B cell (primary cell): ENCODE results near the gene PALLD. TPM values are rescaled to one million over a fixed set of nuclear protein-coding genes. Genes with fewer than 3 reads are reported as not detected.

Experiments
- ATAC-seq: fragments of 200-7000 bp; cut with Tn5 transposase; one replicate; pipeline ENCODE4 v1.10.0; 2021; ENCODE audit warnings: low read depth, mild to moderate bottlenecking, moderate number of reproducible peaks, moderate library complexity
- CTCF ChIA-PET: fragments of 350-600 bp; sonication (Branson Sonifier 250); formaldehyde crosslinking; loops from one replicate; lab custom pipeline; 2021; ENCODE audit warnings: antibody characterized with exemption, inconsistent platforms; lab: Charles Lee
- POLR2A ChIA-PET: fragments of 350-600 bp; sonication (Branson Sonifier 250); formaldehyde crosslinking; loops from one replicate; lab custom pipeline; 2021; ENCODE audit warnings: antibody characterized with exemption; lab: Charles Lee
- DNase-seq: peaks from one replicate; pipeline ENCODE4 v3.0.0; 2013
- H2AFZ ChIP-seq: 2 replicates; pipeline ENCODE4 v1.6.1; 2012; ENCODE audit warnings: mild to moderate bottlenecking, low read depth, low read length; ENCODE audit not compliant: insufficient read depth, poor library complexity, severe bottlenecking
- H3K27ac ChIP-seq, 2 donors: 1 replicate in 1 of 2; 2 replicates in 1 of 2; pipeline ENCODE4 v1.5.1; 2012 to 2013; ENCODE audit warnings: low read length in 2 of 2, mild to moderate bottlenecking in 2 of 2, moderate library complexity in 1 of 2
- H3K27me3 ChIP-seq, 4 experiments: fragments of 200-600 bp in 1 of 4; sonication (generic) in 1 of 4; replicated peaks in 1 of 4; 1 replicate in 2 of 4; 2 replicates in 2 of 4; pipeline versions ENCODE4 v1.6.1 to v1.7.0; 2013 to 2016; ENCODE audit warnings: low read length in 3 of 4, mild to moderate bottlenecking in 2 of 4, mixed read lengths in 1 of 4, moderate library complexity in 1 of 4; ENCODE audit not compliant: insufficient read depth in 4 of 4, control insufficient read depth in 3 of 4; ENCODE audit errors: control extremely low read depth in 1 of 4
- H3K36me3 ChIP-seq, 2 experiments: replicated peaks in 1 of 2; 1 replicate in 1 of 2; 2 replicates in 1 of 2; pipeline versions ENCODE4 v1.6.1 to v1.7.1; 2013; ENCODE audit warnings: low read length in 1 of 2; ENCODE audit not compliant: insufficient read depth in 2 of 2, control insufficient read depth in 1 of 2; ENCODE audit errors: control extremely low read depth in 1 of 2, extremely low read depth in 1 of 2
- H3K4me1 ChIP-seq, 2 donors: fragments of 200-600 bp in 1 of 2; sonication (generic) in 1 of 2; 1 replicate in 1 of 2; 2 replicates in 1 of 2; pipeline versions ENCODE4 v1.5.1 to v1.6.1; 2013 to 2017; ENCODE audit warnings: low read length in 2 of 2; ENCODE audit not compliant: control insufficient read depth in 2 of 2, insufficient read depth in 2 of 2
- H3K4me2 ChIP-seq: replicated peaks from 2 replicates; pipeline ENCODE3; 2012; ENCODE audit warnings: mild to moderate bottlenecking, low read depth, low read length; ENCODE audit not compliant: poor library complexity, severe bottlenecking
- H3K4me3 ChIP-seq, 5 experiments: fragments of 200-600 bp in 1 of 5; sonication (generic) in 1 of 5; 1 replicate in 3 of 5; 2 replicates in 2 of 5; pipeline versions ENCODE4 v1.5.1 to v1.7.0; 2011 to 2016; ENCODE audit warnings: low read length in 4 of 5, mild to moderate bottlenecking in 4 of 5, low read depth in 2 of 5, control low read depth in 1 of 5, moderate library complexity in 1 of 5; ENCODE audit not compliant: insufficient read depth in 1 of 5; ENCODE audit errors: control extremely low read depth in 1 of 5, extremely low read depth in 1 of 5
- H3K79me2 ChIP-seq: fragments of 200-600 bp; sonication (generic); one replicate; pipeline ENCODE4 v1.6.0; 2016; ENCODE audit warnings: low read length; ENCODE audit not compliant: control insufficient read depth, insufficient read depth
- H3K9ac ChIP-seq: fragments of 200-600 bp; sonication (generic); 2 replicates; pipeline ENCODE4 v1.6.1; 2017; ENCODE audit warnings: mild to moderate bottlenecking, low read length, moderate library complexity
- H3K9me3 ChIP-seq, 3 donors: one replicate each; pipeline versions ENCODE4 v1.6.1 to v1.7.1; 2013; ENCODE audit warnings: low read length in 2 of 3; ENCODE audit not compliant: control insufficient read depth in 2 of 3, insufficient read depth in 1 of 3; ENCODE audit errors: control extremely low read depth in 1 of 3
- H4K20me1 ChIP-seq: 2 replicates; pipeline ENCODE4 v1.6.0; 2012; ENCODE audit warnings: mild to moderate bottlenecking, low read length; ENCODE audit not compliant: insufficient read depth, control insufficient read depth, poor library complexity, severe bottlenecking
- H3K27ac Mint-ChIP-seq: one replicate; pipeline ENCODE4 v1.8.0; 2021; ENCODE audit warnings: mixed read lengths
- H3K27me3 Mint-ChIP-seq: one replicate; pipeline ENCODE4 v1.8.0; 2021; ENCODE audit warnings: mixed read lengths
- H3K4me1 Mint-ChIP-seq: one replicate; pipeline ENCODE4 v1.8.0; 2021; ENCODE audit warnings: mixed read lengths
- H3K4me3 Mint-ChIP-seq: one replicate; pipeline ENCODE4 v1.8.0; 2021; ENCODE audit warnings: mixed read lengths
- H3K9me3 Mint-ChIP-seq: one replicate; pipeline ENCODE4 v1.8.0; 2022; ENCODE audit warnings: mixed read lengths; ENCODE audit not compliant: insufficient read depth
- CTCF ChIP-seq: fragments of 200-600 bp; IDR thresholded peaks from one replicate; pipeline ENCODE4 v1.8.0; 2022; ENCODE audit warnings: antibody characterized with exemption, mild to moderate bottlenecking
- EZH2 ChIP-seq: IDR thresholded peaks from 2 replicates; pipeline ENCODE4 v1.6.1; 2012; ENCODE audit warnings: borderline replicate concordance, low read depth, mild to moderate bottlenecking, moderate library complexity, low read length; ENCODE audit not compliant: insufficient read depth, poor library complexity, severe bottlenecking
- WGBS: methylation state at CpG from one replicate; pipeline ENCODE4 v1.1.5; 2013; ENCODE audit warnings: missing lambda C conversion rate; ENCODE audit not compliant: insufficient coverage; 5-methylcytosine and 5-hydroxymethylcytosine counted together
- intact Hi-C: fragments of 100-400 bp; cut with micrococcal nuclease; formaldehyde crosslinking; loops from one replicate; pipeline ENCODE4 v1.10.0; 2022
- polyA plus RNA-seq: library from polyadenylated mRNA; depleted of rRNA; stranded (reverse); fragments of >200 nt; gene quantifications from 2 replicates; pipeline ENCODE4 v1.2.3, GENCODE V29; 2012
- total RNA-seq, 2 donors: library from RNA; stranded (reverse); fragments of 120-200 nt in 1 of 2; gene quantifications; 1 replicate in 1 of 2; 2 replicates in 1 of 2; pipeline versions ENCODE4 v1.2.3 to v1.2.4, GENCODE V29; 2013 to 2022

PALLD gene
- total and polyA plus RNA-seq, 2 donors (not counting 1 experiment from before 2014, with no cell fraction given), result 0.63 to 0.71 TPM

- Histone ChIP-seq H3K36me3 (no peaks in the 10 kb centered on the region), H3K27me3 (no peaks in the 10 kb centered on the region), H3K4me2 (no peak overlapping the region), H2AFZ (no peak overlapping the region), H3K27ac (no peak overlapping the region), H3K9me3 (no peaks in the 10 kb centered on the region), H4K20me1 (no peaks in the 10 kb centered on the region), H3K9ac (no peak overlapping the region), H3K4me1 (no peaks in the 10 kb centered on the region), H3K79me2 (no peaks in the 10 kb centered on the region), H3K4me3 (no peak overlapping the region)
- DNase-seq (no peak), ATAC-seq (no peak)
- ChIA-PET CTCF (interaction anchor here (0.6 kb wide), 1 partner anchor 1140 kb away, joined by 3 read pairs; no protein-coding TSS in a partner anchor), POLR2A (no interaction called here)
- H3K27me3 Mint-ChIP-seq, result peaks cover 34% of the 10 kb centered on the region
- intact Hi-C loops, result no loop called here
- H3K27ac Mint-ChIP-seq, result no peak overlapping the region
- H3K9me3 Mint-ChIP-seq, result no peaks in the 10 kb centered on the region
- TF ChIP-seq CTCF (no peak), EZH2 (no peak)
- H3K4me3 Mint-ChIP-seq, result no peak overlapping the region
- 100% methylated on average over 1 of the region's 3 CpGs for WGBS
- no peaks in the 10 kb centered on the region for H3K4me1 Mint-ChIP-seq
Observed at GRCh38 chr4:168811207-168811606, 314.4 kb downstream of the PALLD start.

GRCh38 chr4:168811786-168812651, 315.2 kb downstream of the PALLD start:
- H3K36me3 ChIP-seq, result no peaks in the 10 kb centered on the region
- H2AFZ ChIP-seq, result no peak overlapping the region
- H3K9ac ChIP-seq, result no peak overlapping the region
- H4K20me1 ChIP-seq, result no peaks in the 10 kb centered on the region
- ATAC-seq (no peak), DNase-seq (no peak)
- no peak overlapping the region for H3K27ac Mint-ChIP-seq
- no peak overlapping the region for H3K4me3 Mint-ChIP-seq
- no peaks in the 10 kb centered on the region for H3K9me3 ChIP-seq
- peaks cover 0 to 3% (median under 1%) of the 10 kb centered on the region in 4 experiments for H3K27me3 ChIP-seq
- peaks cover 35% of the 10 kb centered on the region for H3K27me3 Mint-ChIP-seq
- WGBS, result 63% methylated on average over 6 of the region's 9 CpGs
- POLR2A ChIA-PET, result no interaction called here
- no peak overlapping the region for H3K27ac ChIP-seq
- intact Hi-C loops, result no loop called here
- no peak overlapping the region for H3K4me3 ChIP-seq
- no peaks in the 10 kb centered on the region for H3K79me2 ChIP-seq
- H3K4me2 ChIP-seq, result no peak overlapping the region
- H3K4me1 ChIP-seq, result peaks cover 3 to 5% of the 10 kb centered on the region in 2 donors
- CTCF ChIA-PET, result interaction anchor here (0.6 kb wide), 1 partner anchor 1139 kb away, joined by 3 read pairs; no protein-coding TSS in a partner anchor
- peaks cover 8% of the 10 kb centered on the region for H3K4me1 Mint-ChIP-seq
- TF ChIP-seq CTCF (no peak), EZH2 (no peak)
- no peaks in the 10 kb centered on the region for H3K9me3 Mint-ChIP-seq
